EL (cell line): ENCODE measurements around the gene BICDL1.

ENCODE experiments used
- DNase-seq: peaks from one replicate; pipeline ENCODE4 v3.0.0-alpha.2; 2016

The BICDL1 gene

GRCh38 chr12:120131116-120131515 is 142.1 kb downstream of the BICDL1 start:
- DNase-seq: no peak

- no peak for DNase-seq
Measured at GRCh38 chr12:120132054-120132836, 143.2 kb downstream of the BICDL1 start.

GRCh38 chr12:120132863-120133385 is 143.9 kb downstream of the BICDL1 start:
- no peak for DNase-seq

GRCh38 chr12:120134307-120134980 is 145.4 kb downstream of the BICDL1 start:
- no peak for DNase-seq

GRCh38 chr12:120136093-120136770 is 147.2 kb downstream of the BICDL1 start:
- no peak for DNase-seq

GRCh38 chr12:120137833-120138232 is 148.8 kb downstream of the BICDL1 start:
- no peak for DNase-seq

GRCh38 chr12:120138366-120138765 is 149.3 kb downstream of the BICDL1 start:
- no peak for DNase-seq

- peak; percentile 20 for DNase-seq
Measured at GRCh38 chr12:120139958-120140357, 150.9 kb downstream of the BICDL1 start.

- DNase-seq: no peak
Measured at GRCh38 chr12:120140603-120141002, 151.6 kb downstream of the BICDL1 start.

GRCh38 chr12:120141336-120141735 is 152.3 kb downstream of the BICDL1 start:
- no peak for DNase-seq

GRCh38 chr12:120142231-120142877 is 153.3 kb downstream of the BICDL1 start:
- DNase-seq: no peak
